Measurements from ENCODE around the gene DHX32.

DHX32 gene

DNA sequence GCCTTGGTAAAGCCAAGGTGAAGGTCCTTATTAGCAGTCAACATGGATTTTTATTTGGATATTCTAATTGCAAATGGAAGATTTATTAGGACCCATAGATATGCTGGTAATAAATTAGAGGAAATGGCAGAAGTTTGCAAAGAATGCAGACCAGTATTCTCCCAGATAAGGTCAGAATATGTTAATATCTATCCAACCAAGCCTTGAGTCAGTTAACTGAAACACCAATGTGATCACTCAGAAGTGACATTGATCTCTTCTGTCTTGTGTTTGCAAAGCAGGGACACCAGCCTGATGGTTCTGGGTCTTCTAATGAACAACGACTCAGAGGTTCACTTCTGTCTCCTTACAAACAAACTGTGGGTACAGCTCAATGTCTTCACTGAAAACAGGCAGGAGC lies 79.5 kb downstream of the DHX32 start:
- no peak for DNase-seq

DNA sequence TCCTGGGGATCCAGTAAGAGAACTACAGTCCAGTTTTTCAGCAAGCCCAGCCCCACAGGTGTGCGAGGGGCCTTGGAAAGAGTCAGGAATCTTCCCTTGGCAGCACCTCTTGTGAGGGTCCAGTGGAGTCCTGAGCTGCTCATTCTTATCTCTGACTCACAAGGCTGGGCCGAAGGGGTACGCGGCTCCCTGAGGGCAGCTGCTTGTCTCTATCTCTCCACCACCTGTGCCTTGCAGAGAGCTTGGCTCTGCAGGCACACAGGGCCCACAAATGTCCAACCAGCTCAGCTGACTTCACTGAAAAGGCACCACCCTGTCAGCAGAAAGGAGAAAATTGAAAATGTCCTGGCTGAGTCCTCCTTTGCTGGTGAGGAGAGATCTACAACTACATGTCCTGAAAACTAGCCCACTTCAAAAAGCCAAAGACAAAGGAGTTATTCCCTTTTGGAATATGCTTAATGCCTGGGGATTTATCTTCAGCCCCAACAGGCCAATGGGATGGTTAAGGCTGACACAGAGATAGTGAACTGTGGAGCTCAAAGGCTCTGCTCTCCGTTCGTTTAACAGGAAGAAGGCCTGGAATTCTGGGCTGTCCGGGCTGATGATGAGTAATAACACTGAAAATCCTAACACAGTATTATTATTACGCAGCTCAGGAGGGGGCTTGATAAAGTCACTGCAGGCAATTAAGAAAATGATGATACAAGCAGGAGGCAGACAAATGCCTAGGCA lies 81.5 kb downstream of the DHX32 start:
- DNase-seq: no peak

DNA sequence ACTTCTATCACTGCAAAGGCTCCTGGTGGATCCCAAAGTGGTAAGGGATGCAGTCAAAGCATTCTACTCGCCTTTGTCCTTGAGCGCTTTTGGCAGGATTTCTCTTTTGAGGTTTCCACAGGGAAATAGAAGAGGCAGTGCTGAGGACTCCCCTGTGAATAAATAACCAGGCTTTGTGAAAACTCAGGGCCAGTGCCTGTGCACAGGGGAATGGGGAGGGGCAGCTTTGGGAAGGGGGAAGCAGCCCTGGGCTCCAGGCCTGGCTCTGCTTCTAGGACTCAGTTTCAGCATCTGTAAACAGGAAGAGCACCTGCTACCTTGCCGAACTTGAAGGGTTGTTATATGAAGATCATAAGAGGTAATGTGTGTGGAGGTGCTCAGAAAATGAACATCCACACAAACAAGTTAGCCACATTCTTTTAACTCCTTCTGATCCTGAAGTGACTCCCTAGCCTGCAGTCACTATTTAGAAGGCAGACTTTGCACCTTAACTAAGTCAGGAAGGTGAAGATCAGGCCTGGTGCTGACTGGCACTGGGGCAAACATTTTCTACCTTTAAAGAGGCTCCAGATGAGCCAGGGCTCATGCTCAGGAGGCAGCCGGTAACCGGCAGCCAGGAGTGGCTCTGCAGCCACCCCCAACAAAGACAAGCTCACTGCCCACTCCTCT lies 83.0 kb downstream of the DHX32 start:
- no peak for DNase-seq

DNA sequence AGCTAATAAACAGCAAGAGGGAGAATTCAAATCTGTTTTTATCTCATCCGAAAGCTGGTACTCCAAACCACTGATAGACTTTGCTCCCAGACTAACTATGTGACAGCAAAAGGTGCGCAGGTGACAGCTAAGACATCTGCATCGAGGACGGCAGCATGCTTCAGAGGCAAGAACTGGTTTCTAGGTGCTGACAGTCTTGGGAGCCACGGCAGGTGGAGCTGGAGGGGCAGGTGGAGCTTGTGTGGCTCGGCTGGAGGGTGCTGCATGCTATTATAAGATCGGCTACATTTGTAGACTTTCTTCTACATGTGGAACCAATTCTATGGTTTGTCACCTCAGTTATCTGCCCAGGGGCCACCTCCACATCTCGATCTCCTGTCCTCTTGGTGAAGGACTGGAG lies 83.7 kb downstream of the DHX32 start:
- no peak for DNase-seq

DNA sequence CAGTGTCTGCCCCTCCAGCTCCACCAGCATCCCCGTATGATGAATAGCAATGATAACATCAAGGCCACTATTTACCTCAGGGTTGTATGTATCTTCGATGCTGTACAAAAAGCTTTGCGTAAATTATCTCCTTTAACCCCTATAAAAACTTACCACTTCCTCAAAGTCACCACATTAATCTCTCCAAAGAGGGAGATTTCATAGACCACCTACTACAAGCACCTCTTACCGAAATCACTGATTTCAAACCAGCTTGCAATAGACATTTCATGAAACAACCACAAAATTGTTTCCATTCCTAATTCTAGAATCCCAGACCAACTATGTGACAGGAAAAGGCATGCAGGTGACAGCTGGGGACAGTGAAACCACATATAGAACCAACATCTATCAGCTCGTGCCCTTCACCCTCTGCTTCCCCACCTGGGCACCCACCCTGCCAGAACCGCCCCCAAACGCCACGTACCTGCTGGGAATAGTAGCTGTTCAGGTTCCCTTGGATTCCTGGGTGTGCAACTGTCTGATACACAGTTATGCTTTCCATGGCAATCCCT lies 85.4 kb downstream of the DHX32 start:
- no peak for DNase-seq

DNA sequence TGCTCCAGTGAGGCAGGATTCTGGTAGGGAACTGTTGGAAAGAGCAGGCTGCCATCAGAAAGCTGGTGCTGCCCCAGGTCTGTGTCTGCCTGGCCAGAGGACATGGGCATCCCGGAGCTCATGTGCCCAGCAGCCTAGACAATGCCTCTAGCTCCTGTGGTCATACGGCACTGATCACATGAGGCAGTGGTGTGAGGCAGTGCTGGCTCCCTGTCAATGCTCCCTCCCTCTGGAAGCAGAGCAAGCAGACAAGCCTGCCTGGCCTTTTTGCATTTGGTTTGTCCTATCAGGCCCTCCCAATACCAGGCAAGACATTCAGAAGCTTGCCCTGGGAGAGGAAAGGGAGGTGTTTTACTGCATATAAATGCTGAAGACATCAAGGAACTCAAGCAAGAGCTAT lies 86.0 kb downstream of the DHX32 start:
- DNase-seq: no peak

DNA sequence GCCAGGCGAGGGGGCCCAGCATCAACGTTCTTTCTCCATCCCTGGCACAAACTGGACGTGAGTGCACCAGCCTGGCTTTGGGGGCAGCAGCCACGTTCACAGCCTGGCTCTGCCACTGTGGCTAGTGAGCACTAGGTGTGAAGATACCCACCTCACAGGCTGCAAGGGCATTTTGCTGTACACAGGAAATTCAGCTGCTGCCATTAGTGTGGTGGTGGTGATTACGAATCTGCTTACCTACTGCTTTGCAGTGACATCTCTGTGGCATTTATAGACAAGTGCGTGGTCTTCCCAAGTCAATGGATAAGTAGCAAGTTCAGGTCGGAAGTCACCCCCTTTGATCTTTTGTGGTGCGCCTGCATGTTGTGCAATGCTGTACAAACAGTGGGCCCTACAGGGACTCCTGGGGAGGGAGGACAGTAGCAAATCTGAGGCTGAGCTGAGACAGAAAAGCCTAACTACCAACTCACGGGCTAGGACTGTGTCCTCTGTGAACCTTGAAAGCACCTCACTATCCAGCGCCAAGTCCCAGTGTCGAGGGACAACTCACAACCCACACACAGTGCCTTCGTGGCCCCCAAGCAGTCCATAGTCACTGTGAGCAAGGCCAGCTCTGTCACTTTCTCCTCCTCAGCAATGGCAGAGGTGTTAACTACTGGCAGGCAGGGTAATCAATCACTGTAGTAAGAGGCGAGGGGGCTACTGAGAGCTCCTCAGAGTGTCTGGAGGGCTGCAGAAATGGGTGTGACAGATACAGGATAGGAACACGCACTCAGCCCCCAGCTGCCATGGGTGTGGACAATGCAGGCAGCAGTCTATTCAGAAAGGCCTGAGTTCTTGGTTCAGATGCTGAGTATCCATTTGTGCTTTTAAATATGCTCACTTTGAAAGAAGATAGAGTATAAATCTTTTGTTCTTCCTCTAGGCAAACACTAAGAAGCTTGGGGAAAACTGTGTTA lies 88.5 kb downstream of the DHX32 start:
- no peak for DNase-seq

DNA sequence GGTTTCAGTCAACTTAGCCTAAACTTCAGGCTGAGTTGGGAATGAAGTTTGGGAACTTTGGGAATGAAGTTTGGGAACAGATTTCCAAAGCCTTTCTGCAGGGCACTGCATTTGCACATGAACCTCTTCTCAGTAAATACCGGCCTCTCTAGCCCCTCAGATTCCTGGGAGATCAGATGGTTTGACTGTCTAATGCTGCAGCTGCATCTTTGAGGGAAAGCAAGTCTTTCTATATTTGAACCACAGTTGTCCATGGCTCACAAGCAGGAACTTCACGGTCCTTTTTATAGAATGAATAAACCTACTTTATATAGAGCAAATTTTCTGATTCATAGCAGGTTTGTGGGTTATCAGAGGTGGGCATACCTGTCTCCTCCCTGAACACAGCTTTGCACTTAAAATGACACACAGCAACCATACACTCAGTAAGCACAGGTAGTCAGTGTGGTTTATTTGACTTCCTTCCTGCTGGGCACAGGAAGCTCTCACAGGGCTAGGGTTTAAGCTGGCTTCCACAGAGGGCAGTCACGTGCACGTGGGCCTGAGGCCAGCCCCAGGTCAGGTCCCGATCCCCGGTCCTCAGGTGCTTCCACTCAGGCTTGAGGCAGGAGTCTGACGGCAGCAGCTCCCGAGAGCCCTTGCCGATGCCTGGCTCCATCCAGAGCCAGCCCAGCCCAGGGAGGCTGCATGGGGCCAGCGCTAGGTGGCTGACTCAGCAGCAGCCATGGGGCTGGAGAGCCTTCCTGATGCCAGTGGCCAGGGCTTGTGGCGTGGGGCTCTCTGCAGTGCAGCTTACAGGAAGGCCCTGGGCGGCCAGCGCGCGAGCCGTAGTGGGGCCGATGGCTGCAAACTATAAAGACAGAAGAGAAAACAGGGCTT lies 92.7 kb downstream of the DHX32 start:
- no peak for DNase-seq
